HG02885 (cell line): ENCODE results near the gene KRT1.

Experiments used
- ATAC-seq: cut with Tn5 transposase; IDR thresholded peaks from one replicate; pipeline ENCODE4 v1.9.1; 2021; ENCODE audit warnings: mild to moderate bottlenecking; ENCODE audit not compliant: unreplicated experiment, poor library complexity

KRT1 gene

GRCh38 chr12:52699960-52700359, 19.8 kb upstream of the KRT1 start:
- no peak for ATAC-seq

GRCh38 chr12:52699373-52699772, 19.2 kb upstream of the KRT1 start:
- ATAC-seq: no peak

- no peak for ATAC-seq
Observed at GRCh38 chr12:52698651-52699340, 18.6 kb upstream of the KRT1 start.

- no peak for ATAC-seq
Observed at GRCh38 chr12:52697058-52697582, 16.9 kb upstream of the KRT1 start.

- no peak for ATAC-seq
Observed at GRCh38 chr12:52696588-52696987, 16.4 kb upstream of the KRT1 start.

GRCh38 chr12:52695039-52695438, 14.8 kb upstream of the KRT1 start:
- ATAC-seq: no peak

GRCh38 chr12:52694151-52694550, 13.9 kb upstream of the KRT1 start:
- no peak for ATAC-seq

- ATAC-seq: no peak
Observed at GRCh38 chr12:52693261-52693660, 13.1 kb upstream of the KRT1 start.

- ATAC-seq: no peak
Observed at GRCh38 chr12:52692254-52692653, 12.0 kb upstream of the KRT1 start.

GRCh38 chr12:52691841-52692150, 11.6 kb upstream of the KRT1 start:
- ATAC-seq: no peak

GRCh38 chr12:52691076-52691840, 11.1 kb upstream of the KRT1 start:
- no peak for ATAC-seq

GRCh38 chr12:52690351-52691075, 10.3 kb upstream of the KRT1 start:
- no peak for ATAC-seq

- no peak for ATAC-seq
Observed at GRCh38 chr12:52689936-52690335, 9.7 kb upstream of the KRT1 start.

GRCh38 chr12:52689239-52689638, 9.0 kb upstream of the KRT1 start:
- no peak for ATAC-seq

GRCh38 chr12:52688481-52688880, 8.3 kb upstream of the KRT1 start:
- ATAC-seq: no peak

GRCh38 chr12:52687497-52688385, 7.5 kb upstream of the KRT1 start:
- ATAC-seq: no peak

GRCh38 chr12:52686756-52687487, 6.7 kb upstream of the KRT1 start:
- no peak for ATAC-seq

GRCh38 chr12:52686063-52686462, 5.9 kb upstream of the KRT1 start:
- no peak for ATAC-seq

GRCh38 chr12:52685406-52685890, 5.2 kb upstream of the KRT1 start:
- no peak for ATAC-seq
